Uterus (tissue), 4 donors: Measurements from ENCODE around the gene GABRG3. TPM values are rescaled to one million over a fixed set of nuclear protein-coding genes. Genes with fewer than 3 reads are reported as not detected.

Experiments used
- DNase-seq, 2 donors: peaks; one replicate each; pipeline ENCODE4 v3.0.0-alpha.2; 2019 to 2020
- H3K27ac ChIP-seq, 2 donors: fragments of 200-600 bp; sonication (generic); 1 replicate in 1 of 2; 2 replicates in 1 of 2; pipeline ENCODE4 v1.5.1; 2016 to 2018
- H3K27me3 ChIP-seq, 2 donors: fragments of 200-600 bp; sonication (generic); one replicate each; pipeline ENCODE4 v1.5.1; 2018 to 2019; ENCODE audit warnings: control low read depth in 1 of 2
- H3K36me3 ChIP-seq, 2 donors: fragments of 200-600 bp; sonication (generic); one replicate each; pipeline ENCODE4 v1.5.1; 2019; ENCODE audit warnings: control low read depth in 1 of 2
- H3K4me1 ChIP-seq, 2 donors: fragments of 200-600 bp; sonication (generic); one replicate each; pipeline ENCODE4 v1.5.1; 2018 to 2019; ENCODE audit warnings: control low read depth in 1 of 2
- H3K4me3 ChIP-seq, 2 donors: fragments of 200-600 bp; sonication (generic); 1 replicate in 1 of 2; 2 replicates in 1 of 2; pipeline ENCODE4 v1.5.1; 2018 to 2019; ENCODE audit warnings: mild to moderate bottlenecking in 1 of 2
- H3K9me3 ChIP-seq, 2 donors: fragments of 200-600 bp; sonication (generic); one replicate each; pipeline ENCODE4 v1.5.1; 2019; ENCODE audit warnings: control low read depth in 1 of 2
- POLR2A ChIP-seq, 2 donors: fragments of 450-650 bp; IDR thresholded peaks; one replicate each; pipeline ENCODE4 v1.6.1; 2016; ENCODE audit warnings: antibody characterized with exemption in 2 of 2, mild to moderate bottlenecking in 1 of 2, moderate library complexity in 1 of 2
- intact Hi-C: fragments of 100-400 bp; cut with DNase I; formaldehyde crosslinking; loops from one replicate; pipeline ENCODE4 v1.15.1; 2023; ENCODE audit warnings: low total_unique reads
- total RNA-seq, 4 donors: library from RNA; depleted of rRNA in 3 of 4; stranded (reverse); fragments of >200 nt in 3 of 4; gene quantifications; one replicate each; pipeline versions ENCODE4 v1.1.0 to v1.2.4, GENCODE V29; 2014 to 2023
- TF ChIP-seq, protein P1 (sequence below), 4 experiments: fragments of 200-600 bp in 2 of 4; fragments of 450-650 bp in 2 of 4; sonication (generic) in 2 of 4; IDR thresholded peaks; one replicate each; pipeline ENCODE4 v1.5.1; 2016 to 2019; ENCODE audit warnings: antibody characterized with exemption in 4 of 4, mild to moderate bottlenecking in 2 of 4, moderate library complexity in 1 of 4
- donor health status: DM: yes; HTN: yes; CAD: no.

GABRG3 gene
- total RNA-seq, 4 donors from 2014 or later, result 3.0 TPM; not detected in 3

DNA sequence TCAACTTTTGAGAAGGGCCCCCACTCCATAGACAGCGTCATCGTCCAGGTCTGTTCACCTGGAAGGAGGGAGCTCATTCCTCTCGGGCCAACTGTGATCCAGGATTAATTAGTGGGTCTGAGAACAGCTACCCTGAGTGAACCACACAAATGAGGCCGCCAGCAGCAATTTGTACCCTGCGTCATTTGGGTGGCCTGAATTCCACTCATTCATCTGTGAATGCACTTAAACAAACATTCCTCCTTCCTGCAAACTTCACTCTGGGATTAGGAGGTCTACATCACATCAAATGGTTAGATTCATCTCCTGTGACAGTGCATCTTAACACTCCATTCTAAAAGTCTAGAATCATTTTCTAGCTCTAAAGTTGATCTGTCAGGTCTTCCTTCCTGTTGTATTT is 201.8 kb downstream of the GABRG3 start:
- no peaks in the 10 kb centered on the region for H3K36me3 ChIP-seq
- intact Hi-C loops, result no loop called here
- DNase-seq, result no peak
- H3K4me3 ChIP-seq, result no peak overlapping the region
- TF ChIP-seq POLR2A (IDR thresholded peaks at IDR 0.05), result no peak
- TF ChIP-seq, protein P1, sequence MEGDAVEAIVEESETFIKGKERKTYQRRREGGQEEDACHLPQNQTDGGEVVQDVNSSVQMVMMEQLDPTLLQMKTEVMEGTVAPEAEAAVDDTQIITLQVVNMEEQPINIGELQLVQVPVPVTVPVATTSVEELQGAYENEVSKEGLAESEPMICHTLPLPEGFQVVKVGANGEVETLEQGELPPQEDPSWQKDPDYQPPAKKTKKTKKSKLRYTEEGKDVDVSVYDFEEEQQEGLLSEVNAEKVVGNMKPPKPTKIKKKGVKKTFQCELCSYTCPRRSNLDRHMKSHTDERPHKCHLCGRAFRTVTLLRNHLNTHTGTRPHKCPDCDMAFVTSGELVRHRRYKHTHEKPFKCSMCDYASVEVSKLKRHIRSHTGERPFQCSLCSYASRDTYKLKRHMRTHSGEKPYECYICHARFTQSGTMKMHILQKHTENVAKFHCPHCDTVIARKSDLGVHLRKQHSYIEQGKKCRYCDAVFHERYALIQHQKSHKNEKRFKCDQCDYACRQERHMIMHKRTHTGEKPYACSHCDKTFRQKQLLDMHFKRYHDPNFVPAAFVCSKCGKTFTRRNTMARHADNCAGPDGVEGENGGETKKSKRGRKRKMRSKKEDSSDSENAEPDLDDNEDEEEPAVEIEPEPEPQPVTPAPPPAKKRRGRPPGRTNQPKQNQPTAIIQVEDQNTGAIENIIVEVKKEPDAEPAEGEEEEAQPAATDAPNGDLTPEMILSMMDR (IDR thresholded peaks at IDR 0.05), result no peak
- H3K4me1 ChIP-seq, result no peaks in the 10 kb centered on the region
- H3K27ac ChIP-seq, result no peak overlapping the region
- H3K27me3 ChIP-seq, result no peaks in the 10 kb centered on the region
- H3K9me3 ChIP-seq, result peaks cover 0 to 4% of the 10 kb centered on the region in 2 donors

DNA sequence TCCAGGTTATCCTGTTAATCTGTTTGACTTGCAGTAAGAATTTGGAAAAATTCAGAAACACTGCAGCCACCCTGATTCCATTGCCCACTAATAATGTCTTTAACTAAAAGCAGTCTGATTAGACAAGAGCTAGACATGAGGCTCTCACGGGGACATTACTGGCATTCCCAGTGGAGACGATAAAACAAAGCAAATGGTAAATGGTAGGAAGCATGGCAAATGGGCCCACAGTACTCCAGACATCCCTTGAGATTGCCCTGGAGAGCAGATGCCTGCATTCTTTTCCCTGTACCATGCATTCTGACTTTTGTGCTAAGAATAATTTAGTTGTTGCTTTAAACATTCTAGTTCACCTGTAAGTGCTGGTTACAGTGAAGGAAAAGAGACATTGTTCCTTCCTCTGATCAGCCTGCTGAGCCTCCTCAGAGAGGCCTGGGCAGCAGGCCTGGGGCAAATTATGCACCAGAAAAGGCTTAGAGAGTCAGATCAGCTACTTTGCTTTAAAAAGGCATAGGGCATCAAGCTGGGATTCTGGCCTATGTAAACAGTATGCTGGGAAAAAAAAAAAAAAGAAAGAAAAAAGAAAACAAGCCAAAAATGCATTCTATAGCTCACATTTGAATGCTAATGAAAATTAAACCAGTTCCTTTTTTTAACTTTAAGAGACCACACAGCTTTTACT is 204.6 kb downstream of the GABRG3 start:
- H3K4me1 ChIP-seq, result no peaks in the 10 kb centered on the region
- no peak for DNase-seq
- H3K27ac ChIP-seq, result no peak overlapping the region
- H3K27me3 ChIP-seq, result no peaks in the 10 kb centered on the region
- peaks cover 0 to 4% of the 10 kb centered on the region in 2 donors for H3K9me3 ChIP-seq
- no peaks in the 10 kb centered on the region for H3K36me3 ChIP-seq
- no peak overlapping the region for H3K4me3 ChIP-seq
- TF ChIP-seq POLR2A (IDR thresholded peaks at IDR 0.05), result no peak
- intact Hi-C loops, result no loop called here

DNA sequence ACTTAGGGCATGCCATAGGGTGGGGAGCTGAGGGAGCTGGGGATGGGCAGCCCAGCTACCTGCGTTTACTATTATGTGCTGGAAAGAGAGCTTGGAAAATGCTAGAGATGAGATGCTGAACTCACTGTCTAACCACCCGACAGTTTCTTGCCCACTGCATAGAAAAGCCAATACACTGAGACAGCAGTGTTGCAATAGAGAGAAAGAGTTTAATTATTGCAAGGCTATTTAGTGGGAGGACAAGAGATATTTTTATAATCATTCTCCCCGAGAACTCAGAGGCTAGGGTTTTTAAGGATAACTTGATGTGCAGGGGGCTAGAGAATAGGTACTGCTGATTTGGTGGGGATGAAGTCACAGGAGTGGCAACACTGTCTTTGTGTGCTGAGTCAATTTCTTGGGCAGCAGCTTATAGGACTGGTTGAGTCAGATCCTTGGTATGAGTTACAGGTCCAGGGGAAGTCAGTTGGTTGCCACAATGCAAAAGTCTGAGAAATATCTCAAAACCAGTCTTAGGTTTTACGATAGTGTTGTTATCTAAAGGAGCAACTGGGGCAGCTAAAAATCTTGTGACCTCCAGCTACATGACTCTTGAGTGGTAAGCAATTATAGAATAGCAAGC is 205.9 kb downstream of the GABRG3 start:
- H3K4me3 ChIP-seq, result no peak overlapping the region
- TF ChIP-seq, protein P1 (IDR thresholded peaks at IDR 0.05), result no peak
- no peak for TF ChIP-seq POLR2A (IDR thresholded peaks at IDR 0.05)
- H3K4me1 ChIP-seq, result no peaks in the 10 kb centered on the region
- no peak overlapping the region for H3K27ac ChIP-seq
- peaks cover 0 to 4% of the 10 kb centered on the region in 2 donors for H3K9me3 ChIP-seq
- H3K36me3 ChIP-seq, result no peaks in the 10 kb centered on the region
- intact Hi-C loops, result no loop called here
- no peak for DNase-seq
- H3K27me3 ChIP-seq, result no peaks in the 10 kb centered on the region

DNA sequence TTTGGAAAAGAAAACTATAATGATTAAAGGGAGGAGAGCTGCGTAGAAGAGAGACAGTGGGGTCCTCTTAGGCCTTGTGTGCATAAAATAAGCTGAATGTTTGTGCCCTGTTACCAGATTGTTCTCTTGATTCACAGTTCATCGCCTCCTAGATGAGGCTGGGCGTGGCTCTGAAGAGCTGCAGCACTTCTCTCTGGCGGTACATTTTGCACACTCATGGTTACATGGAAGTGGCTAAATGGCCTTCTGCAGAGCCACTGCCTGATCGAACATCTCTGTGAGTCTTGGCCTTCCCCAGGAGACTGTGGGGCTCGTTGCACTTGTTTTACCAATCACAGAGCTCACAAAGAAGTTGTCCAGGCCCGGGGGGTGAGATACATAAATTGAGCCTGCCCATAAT is 208.8 kb downstream of the GABRG3 start:
- intact Hi-C loops, result no loop called here
- H3K27me3 ChIP-seq, result no peaks in the 10 kb centered on the region
- DNase-seq, result no peak
- H3K36me3 ChIP-seq, result no peaks in the 10 kb centered on the region
- TF ChIP-seq, protein P1 (IDR thresholded peaks at IDR 0.05), result no peak
- TF ChIP-seq POLR2A (IDR thresholded peaks at IDR 0.05), result no peak
- peaks cover 0 to 4% of the 10 kb centered on the region in 2 donors for H3K9me3 ChIP-seq
- H3K4me3 ChIP-seq, result no peak overlapping the region
- no peaks in the 10 kb centered on the region for H3K4me1 ChIP-seq
- H3K27ac ChIP-seq, result no peak overlapping the region

DNA sequence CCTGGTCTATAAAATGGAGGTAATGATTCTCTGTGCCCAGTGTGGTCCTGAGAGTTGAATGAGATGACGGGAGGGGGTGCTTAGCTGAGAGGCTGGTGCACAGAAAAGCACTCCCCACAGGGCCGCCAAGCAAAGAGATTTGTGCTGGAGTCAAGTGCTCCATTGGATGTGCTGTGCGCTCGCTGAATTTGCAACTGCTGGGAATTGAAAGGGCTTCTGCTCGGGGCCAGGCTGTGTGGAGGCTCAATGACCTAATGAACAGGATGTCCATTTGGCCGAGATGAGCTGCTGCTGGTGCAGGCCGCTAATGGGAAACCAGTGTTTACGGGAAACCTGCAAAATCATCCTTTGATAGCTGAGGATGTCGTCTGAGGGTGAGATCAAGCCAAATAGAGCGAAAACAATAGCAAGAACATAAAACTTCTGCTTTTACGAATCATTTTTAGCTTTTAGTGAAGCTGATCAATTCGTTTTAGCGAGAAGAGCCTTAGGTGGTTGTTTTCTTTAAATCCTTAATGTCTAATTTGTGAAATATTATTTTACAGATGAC is 211.7 kb downstream of the GABRG3 start:
- no peaks in the 10 kb centered on the region for H3K36me3 ChIP-seq
- no peak overlapping the region for H3K27ac ChIP-seq
- intact Hi-C loops, result no loop called here

More for the DNA sequence above, 211.7 kb downstream of the GABRG3 start:
- no peaks in the 10 kb centered on the region for H3K4me1 ChIP-seq
- TF ChIP-seq, protein P1 (IDR thresholded peaks at IDR 0.05), result no peak
- TF ChIP-seq POLR2A (IDR thresholded peaks at IDR 0.05), result no peak
- no peaks in the 10 kb centered on the region for H3K27me3 ChIP-seq
- no peak overlapping the region for H3K4me3 ChIP-seq
- no peak for DNase-seq
- H3K9me3 ChIP-seq, result no peaks in the 10 kb centered on the region
